HepG2 (cell line): ENCODE measurements around the gene LYRM1. TPM values are rescaled to one million over a fixed set of nuclear protein-coding genes. Genes with fewer than 3 reads are reported as not detected.

Experiments used
- FOXK2 ChIP-seq: fragments of 450-650 bp; IDR thresholded peaks from 2 replicates; pipeline ENCODE4 v1.6.1; 2016
- GFI1 ChIP-seq: sonication (generic); formaldehyde crosslinking; IDR thresholded peaks from 2 replicates; pipeline ENCODE4 v1.5.0; 2020; ENCODE audit warnings: missing genetic modification reagents, mild to moderate bottlenecking, borderline replicate concordance
- HMG20A ChIP-seq: IDR thresholded peaks from 2 replicates; pipeline ENCODE4 v1.6.1; 2016; ENCODE audit warnings: borderline replicate concordance
- KLF9 ChIP-seq: IDR thresholded peaks from 2 replicates; pipeline ENCODE4 v1.6.1; 2016; ENCODE audit warnings: low read depth
- NAIF1 ChIP-seq: sonication (generic); formaldehyde crosslinking; IDR thresholded peaks from 2 replicates; pipeline ENCODE4 v1.5.0; 2020; ENCODE audit warnings: mild to moderate bottlenecking, missing genetic modification reagents, borderline replicate concordance
- NCOA5 ChIP-seq: sonication (generic); formaldehyde crosslinking; IDR thresholded peaks from 2 replicates; pipeline ENCODE4 v1.4.0; 2020; ENCODE audit warnings: missing genetic modification reagents
- NFATC3 ChIP-seq: sonication (generic); formaldehyde crosslinking; IDR thresholded peaks from 2 replicates; pipeline ENCODE4 v1.5.1; 2020; ENCODE audit warnings: mild to moderate bottlenecking, missing genetic modification reagents
- NFIC ChIP-seq: IDR thresholded peaks from 2 replicates; pipeline ENCODE4 v1.6.1; 2012; ENCODE audit warnings: mild to moderate bottlenecking, low read length, inconsistent platforms
- POGZ ChIP-seq: sonication (generic); formaldehyde crosslinking; IDR thresholded peaks from 2 replicates; pipeline ENCODE4 v1.4.0; 2020; ENCODE audit warnings: mild to moderate bottlenecking, missing genetic modification reagents
- TBL1XR1 ChIP-seq: fragments of 150-350 bp; IDR thresholded peaks from 2 replicates; pipeline ENCODE4 v1.6.1; 2014; ENCODE audit warnings: borderline replicate concordance, low read length; ENCODE audit not compliant: partially characterized antibody
- TMF1 ChIP-seq: sonication (generic); formaldehyde crosslinking; IDR thresholded peaks from 2 replicates; pipeline ENCODE4 v1.8.1; 2022; ENCODE audit warnings: low read depth, missing genetic modification reagents
- ZFP36 ChIP-seq: fragments of 150-350 bp; IDR thresholded peaks from 2 replicates; pipeline ENCODE4 v1.6.1; 2018; ENCODE audit warnings: borderline replicate concordance, low read length, low read depth; ENCODE audit not compliant: partially characterized antibody
- ZNF501 ChIP-seq: sonication (generic); formaldehyde crosslinking; IDR thresholded peaks from 2 replicates; pipeline ENCODE4 v1.5.1; 2020; ENCODE audit warnings: mild to moderate bottlenecking, moderate library complexity, missing genetic modification reagents
- ZNF614 ChIP-seq: IDR thresholded peaks from 2 replicates; pipeline ENCODE4 v1.6.1; 2018; ENCODE audit warnings: missing biosample characterization, missing genetic modification reagents, inconsistent platforms, borderline replicate concordance
- ZNF720 ChIP-seq: sonication (generic); formaldehyde crosslinking; IDR thresholded peaks from 2 replicates; pipeline ENCODE4 v1.4.0; 2020; ENCODE audit warnings: missing genetic modification reagents
- polyA plus RNA-seq, 8 experiments: library from polyadenylated mRNA; depleted of rRNA in 3 of 8; stranded (reverse) in 7 of 8; unstranded in 1 of 8; fragments of >200 nt; fragmentation: Illumina TruSeq in 4 of 8; extraction: Trizol in 4 of 8; gene quantifications; 2 replicates each; pipeline versions ENCODE4 v1.2.1 to v1.2.3, GENCODE V29; 2011 to 2016; ENCODE audit warnings: low read depth in 4 of 8, missing spikeins in 1 of 8, mixed read lengths in 1 of 8; ENCODE audit not compliant: insufficient read depth in 1 of 8
- total RNA-seq, 5 experiments: library from RNA; depleted of rRNA; stranded (reverse); fragments of >200 nt; fragmentation: Illumina TruSeq; extraction: Trizol; gene quantifications; 2 replicates each; pipeline ENCODE4 v1.2.3, GENCODE V29; 2016; ENCODE audit warnings: low read depth in 1 of 5
- TF ChIP-seq, protein P1 (sequence below): sonication (generic); formaldehyde crosslinking; IDR thresholded peaks from 2 replicates; pipeline ENCODE4; 2020; ENCODE audit warnings: missing genetic modification reagents, mild to moderate bottlenecking, borderline replicate concordance
- TF ChIP-seq, protein P2 (sequence below): sonication (generic); formaldehyde crosslinking; IDR thresholded peaks from 2 replicates; pipeline ENCODE4 v1.5.1; 2020; ENCODE audit warnings: mild to moderate bottlenecking, missing genetic modification reagents, moderate library complexity
- TF ChIP-seq, protein P3 (sequence below): sonication (generic); formaldehyde crosslinking; IDR thresholded peaks from 2 replicates; pipeline ENCODE4 v1.4.0; 2020; ENCODE audit warnings: missing genetic modification reagents, borderline replicate concordance
- TF ChIP-seq, protein P4 (sequence below): sonication (generic); formaldehyde crosslinking; IDR thresholded peaks from 2 replicates; pipeline ENCODE4 v1.4.0; 2020; ENCODE audit warnings: missing genetic modification reagents

Gene LYRM1
- total and polyA plus RNA-seq, 2 of the 13 experiments (the other 11 are each of a cell fraction or from before 2014, with no cell fraction given): 59.2 to 82.6 TPM

DNA sequence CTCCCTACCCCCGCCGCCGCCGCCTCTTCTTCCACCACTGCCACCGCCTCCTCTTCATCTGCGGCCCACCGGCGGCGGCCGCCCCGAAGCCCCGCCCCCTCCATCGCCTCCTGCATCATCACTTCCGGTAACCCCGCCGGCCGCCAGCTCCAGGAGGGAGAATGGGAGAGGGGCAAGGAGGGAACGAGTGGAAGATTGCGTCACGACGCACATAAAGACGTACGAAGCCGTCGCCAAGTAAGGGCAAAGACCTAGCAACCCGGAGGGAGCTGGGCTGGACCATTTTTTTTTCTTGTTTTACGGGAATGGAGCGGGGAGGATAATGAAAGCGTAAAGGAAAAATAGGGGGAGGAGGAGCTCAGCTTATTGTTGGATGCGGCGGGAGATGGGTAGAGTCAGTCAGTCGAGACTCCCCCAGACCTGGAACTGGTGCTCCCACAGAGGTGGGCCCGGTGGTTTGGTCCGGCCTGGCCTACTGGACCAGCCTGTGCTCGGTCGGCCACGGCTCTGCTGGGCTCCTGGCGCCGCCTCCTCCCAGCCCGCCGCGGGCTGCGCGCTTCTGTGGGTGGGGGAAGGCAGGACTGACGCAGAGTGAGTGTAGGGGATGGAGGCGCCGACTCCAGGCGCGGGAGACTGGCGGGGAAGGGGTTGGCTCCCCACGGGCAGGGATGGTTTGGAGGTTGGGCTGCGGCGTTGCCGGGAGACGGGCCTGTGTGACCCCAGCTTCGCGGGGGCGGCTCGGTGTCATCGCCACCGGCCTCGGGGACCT, at the start of gene LYRM1, which contains the start of gene DCUN1D3 (continued):
- TF ChIP-seq, protein P1, sequence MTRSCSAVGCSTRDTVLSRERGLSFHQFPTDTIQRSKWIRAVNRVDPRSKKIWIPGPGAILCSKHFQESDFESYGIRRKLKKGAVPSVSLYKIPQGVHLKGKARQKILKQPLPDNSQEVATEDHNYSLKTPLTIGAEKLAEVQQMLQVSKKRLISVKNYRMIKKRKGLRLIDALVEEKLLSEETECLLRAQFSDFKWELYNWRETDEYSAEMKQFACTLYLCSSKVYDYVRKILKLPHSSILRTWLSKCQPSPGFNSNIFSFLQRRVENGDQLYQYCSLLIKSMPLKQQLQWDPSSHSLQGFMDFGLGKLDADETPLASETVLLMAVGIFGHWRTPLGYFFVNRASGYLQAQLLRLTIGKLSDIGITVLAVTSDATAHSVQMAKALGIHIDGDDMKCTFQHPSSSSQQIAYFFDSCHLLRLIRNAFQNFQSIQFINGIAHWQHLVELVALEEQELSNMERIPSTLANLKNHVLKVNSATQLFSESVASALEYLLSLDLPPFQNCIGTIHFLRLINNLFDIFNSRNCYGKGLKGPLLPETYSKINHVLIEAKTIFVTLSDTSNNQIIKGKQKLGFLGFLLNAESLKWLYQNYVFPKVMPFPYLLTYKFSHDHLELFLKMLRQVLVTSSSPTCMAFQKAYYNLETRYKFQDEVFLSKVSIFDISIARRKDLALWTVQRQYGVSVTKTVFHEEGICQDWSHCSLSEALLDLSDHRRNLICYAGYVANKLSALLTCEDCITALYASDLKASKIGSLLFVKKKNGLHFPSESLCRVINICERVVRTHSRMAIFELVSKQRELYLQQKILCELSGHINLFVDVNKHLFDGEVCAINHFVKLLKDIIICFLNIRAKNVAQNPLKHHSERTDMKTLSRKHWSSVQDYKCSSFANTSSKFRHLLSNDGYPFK (CRISPR knock-in tag): peak; percentile 89; the same call in 1 of the 2 replicates
- TF ChIP-seq GFI1 (no peak), ZFP36 (no peak), NCOA5 (CRISPR knock-in tag) (no peak), TBL1XR1 (no peak), ZNF614 (no peak), KLF9 (CRISPR knock-in tag) (no peak), POGZ (peak; percentile 58), FOXK2 (peak; percentile 98), TMF1 (CRISPR knock-in tag) (0 out of 2 replicates have a peak, but pooled peaks have one; percentile 53), NAIF1 (CRISPR knock-in tag) (0 out of 2 replicates have a peak, but pooled peaks have one; percentile 75), NFATC3 (CRISPR knock-in tag) (peak; percentile 74; the same call in 1 of the 2 replicates), HMG20A (CRISPR knock-in tag) (no peak), ZNF720 (CRISPR knock-in tag) (no peak), ZNF501 (CRISPR knock-in tag) (peak; percentile 37), NFIC (no peak)
- TF ChIP-seq, protein P2, sequence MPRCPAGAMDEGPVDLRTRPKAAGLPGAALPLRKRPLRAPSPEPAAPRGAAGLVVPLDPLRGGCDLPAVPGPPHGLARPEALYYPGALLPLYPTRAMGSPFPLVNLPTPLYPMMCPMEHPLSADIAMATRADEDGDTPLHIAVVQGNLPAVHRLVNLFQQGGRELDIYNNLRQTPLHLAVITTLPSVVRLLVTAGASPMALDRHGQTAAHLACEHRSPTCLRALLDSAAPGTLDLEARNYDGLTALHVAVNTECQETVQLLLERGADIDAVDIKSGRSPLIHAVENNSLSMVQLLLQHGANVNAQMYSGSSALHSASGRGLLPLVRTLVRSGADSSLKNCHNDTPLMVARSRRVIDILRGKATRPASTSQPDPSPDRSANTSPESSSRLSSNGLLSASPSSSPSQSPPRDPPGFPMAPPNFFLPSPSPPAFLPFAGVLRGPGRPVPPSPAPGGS (CRISPR knock-in tag): peak; percentile 85; the same call in 1 of the 2 replicates
- TF ChIP-seq, protein P3, sequence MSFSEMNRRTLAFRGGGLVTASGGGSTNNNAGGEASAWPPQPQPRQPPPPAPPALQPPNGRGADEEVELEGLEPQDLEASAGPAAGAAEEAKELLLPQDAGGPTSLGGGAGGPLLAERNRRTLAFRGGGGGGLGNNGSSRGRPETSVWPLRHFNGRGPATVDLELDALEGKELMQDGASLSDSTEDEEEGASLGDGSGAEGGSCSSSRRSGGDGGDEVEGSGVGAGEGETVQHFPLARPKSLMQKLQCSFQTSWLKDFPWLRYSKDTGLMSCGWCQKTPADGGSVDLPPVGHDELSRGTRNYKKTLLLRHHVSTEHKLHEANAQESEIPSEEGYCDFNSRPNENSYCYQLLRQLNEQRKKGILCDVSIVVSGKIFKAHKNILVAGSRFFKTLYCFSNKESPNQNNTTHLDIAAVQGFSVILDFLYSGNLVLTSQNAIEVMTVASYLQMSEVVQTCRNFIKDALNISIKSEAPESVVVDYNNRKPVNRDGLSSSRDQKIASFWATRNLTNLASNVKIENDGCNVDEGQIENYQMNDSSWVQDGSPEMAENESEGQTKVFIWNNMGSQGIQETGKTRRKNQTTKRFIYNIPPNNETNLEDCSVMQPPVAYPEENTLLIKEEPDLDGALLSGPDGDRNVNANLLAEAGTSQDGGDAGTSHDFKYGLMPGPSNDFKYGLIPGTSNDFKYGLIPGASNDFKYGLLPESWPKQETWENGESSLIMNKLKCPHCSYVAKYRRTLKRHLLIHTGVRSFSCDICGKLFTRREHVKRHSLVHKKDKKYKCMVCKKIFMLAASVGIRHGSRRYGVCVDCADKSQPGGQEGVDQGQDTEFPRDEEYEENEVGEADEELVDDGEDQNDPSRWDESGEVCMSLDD: no peak
- TF ChIP-seq, protein P4, sequence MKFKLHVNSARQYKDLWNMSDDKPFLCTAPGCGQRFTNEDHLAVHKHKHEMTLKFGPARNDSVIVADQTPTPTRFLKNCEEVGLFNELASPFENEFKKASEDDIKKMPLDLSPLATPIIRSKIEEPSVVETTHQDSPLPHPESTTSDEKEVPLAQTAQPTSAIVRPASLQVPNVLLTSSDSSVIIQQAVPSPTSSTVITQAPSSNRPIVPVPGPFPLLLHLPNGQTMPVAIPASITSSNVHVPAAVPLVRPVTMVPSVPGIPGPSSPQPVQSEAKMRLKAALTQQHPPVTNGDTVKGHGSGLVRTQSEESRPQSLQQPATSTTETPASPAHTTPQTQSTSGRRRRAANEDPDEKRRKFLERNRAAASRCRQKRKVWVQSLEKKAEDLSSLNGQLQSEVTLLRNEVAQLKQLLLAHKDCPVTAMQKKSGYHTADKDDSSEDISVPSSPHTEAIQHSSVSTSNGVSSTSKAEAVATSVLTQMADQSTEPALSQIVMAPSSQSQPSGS (CRISPR knock-in tag): peak; percentile 74; the same call in 1 of the 2 replicates
